MG63 (cell line): Measurements from ENCODE around the gene PSD2. TPM values are rescaled to one million over a fixed set of nuclear protein-coding genes. Genes with fewer than 3 reads are reported as not detected.

Source experiments
- DNase-seq: peaks from one replicate; pipeline ENCODE4 v3.0.0-alpha.2; 2020
- H3K27me3 ChIP-seq: fragments of 250-450 bp; sonication (Bioruptor Pico); 2 replicates; pipeline ENCODE4 v1.5.1; 2020; ENCODE audit warnings: mild to moderate bottlenecking, moderate library complexity
- H3K36me3 ChIP-seq: fragments of 250-450 bp; sonication (Bioruptor Pico); 2 replicates; pipeline ENCODE4 v1.5.1; 2020; ENCODE audit warnings: mild to moderate bottlenecking, moderate library complexity
- H3K4me3 ChIP-seq: fragments of 250-450 bp; sonication (Bioruptor Pico); 2 replicates; pipeline ENCODE4 v1.5.1; 2020; ENCODE audit warnings: mild to moderate bottlenecking, moderate library complexity
- H3K9me3 ChIP-seq: fragments of 250-450 bp; sonication (Bioruptor Pico); 2 replicates; pipeline ENCODE4 v1.5.1; 2020; ENCODE audit warnings: mild to moderate bottlenecking, moderate library complexity
- total RNA-seq: library from RNA; depleted of rRNA; stranded (reverse); fragments of >200 nt; shearing (Covaris generic); gene quantifications from 2 replicates; pipeline ENCODE4 v1.2.3, GENCODE V29; 2014; ENCODE audit warnings: low replicate concordance

The PSD2 gene
- total RNA-seq, 1 experiment from 2014 or later = 0.16 TPM

GRCh38 chr5:139797856-139798510 is 2.4 kb downstream of the PSD2 start:
- no peak for DNase-seq
- H3K9me3 ChIP-seq = no peaks in the 10 kb centered on the region; the same call in 1 of the 2 replicates
- no peaks in the 10 kb centered on the region for H3K36me3 ChIP-seq
- H3K27me3 ChIP-seq = peaks cover 54% of the 10 kb centered on the region
- H3K4me3 ChIP-seq = no peak overlapping the region

GRCh38 chr5:139798883-139799282 is 3.3 kb downstream of the PSD2 start:
- H3K27me3 ChIP-seq = peaks cover 46% of the 10 kb centered on the region
- H3K36me3 ChIP-seq = no peaks in the 10 kb centered on the region
- no peaks in the 10 kb centered on the region; the same call in 1 of the 2 replicates for H3K9me3 ChIP-seq
- no peak for DNase-seq
- no peak overlapping the region for H3K4me3 ChIP-seq

GRCh38 chr5:139799359-139799758 is 3.8 kb downstream of the PSD2 start:
- H3K36me3 ChIP-seq = no peaks in the 10 kb centered on the region
- DNase-seq = no peak
- no peak overlapping the region for H3K4me3 ChIP-seq
- H3K27me3 ChIP-seq = peaks cover 41% of the 10 kb centered on the region
- H3K9me3 ChIP-seq = no peaks in the 10 kb centered on the region

GRCh38 chr5:139803978-139804377 is 8.4 kb downstream of the PSD2 start:
- Histone ChIP-seq H3K9me3 (no peaks in the 10 kb centered on the region), H3K27me3 (peaks cover 9% of the 10 kb centered on the region), H3K4me3 (no peak overlapping the region), H3K36me3 (no peaks in the 10 kb centered on the region)
- DNase-seq = no peak

- Histone ChIP-seq H3K4me3 (no peak overlapping the region), H3K36me3 (no peaks in the 10 kb centered on the region), H3K9me3 (no peaks in the 10 kb centered on the region), H3K27me3 (peaks cover 9% of the 10 kb centered on the region)
- DNase-seq = no peak
Measured at GRCh38 chr5:139804800-139805397, 9.3 kb downstream of the PSD2 start.

- Histone ChIP-seq H3K36me3 (no peaks in the 10 kb centered on the region), H3K27me3 (peaks cover 9% of the 10 kb centered on the region)
- no peak for DNase-seq
Measured at GRCh38 chr5:139805545-139805944, 9.9 kb downstream of the PSD2 start.

GRCh38 chr5:139806111-139806510 is 10.5 kb downstream of the PSD2 start:
- Histone ChIP-seq H3K27me3 (peaks cover 9% of the 10 kb centered on the region), H3K4me3 (no peak overlapping the region), H3K9me3 (no peaks in the 10 kb centered on the region), H3K36me3 (no peaks in the 10 kb centered on the region)
- no peak for DNase-seq

More at GRCh38 chr5:139805545-139805944, 9.9 kb downstream of the PSD2 start:
- H3K9me3 ChIP-seq = no peaks in the 10 kb centered on the region
- H3K4me3 ChIP-seq = no peak overlapping the region

GRCh38 chr5:139806726-139807646 is 11.4 kb downstream of the PSD2 start:
- no peak for DNase-seq
- Histone ChIP-seq H3K36me3 (no peaks in the 10 kb centered on the region), H3K27me3 (peaks cover 2% of the 10 kb centered on the region; the same call in 1 of the 2 replicates), H3K4me3 (no peak overlapping the region), H3K9me3 (no peaks in the 10 kb centered on the region)

- no peak overlapping the region for H3K4me3 ChIP-seq
- H3K27me3 ChIP-seq = no peaks in the 10 kb centered on the region; the same call in 1 of the 2 replicates
- H3K9me3 ChIP-seq = no peaks in the 10 kb centered on the region
- no peaks in the 10 kb centered on the region for H3K36me3 ChIP-seq
- DNase-seq = no peak
Measured at GRCh38 chr5:139807647-139808030, 12.0 kb downstream of the PSD2 start.

- DNase-seq = peak; percentile 59
- H3K9me3 ChIP-seq = no peaks in the 10 kb centered on the region
- H3K36me3 ChIP-seq = no peaks in the 10 kb centered on the region
- H3K4me3 ChIP-seq = no peak overlapping the region
- H3K27me3 ChIP-seq = no peaks in the 10 kb centered on the region; the same call in 1 of the 2 replicates
Measured at GRCh38 chr5:139808481-139809330, 13.1 kb downstream of the PSD2 start.

GRCh38 chr5:139809331-139809810 is 13.8 kb downstream of the PSD2 start:
- no peaks in the 10 kb centered on the region for H3K9me3 ChIP-seq
- H3K36me3 ChIP-seq = no peaks in the 10 kb centered on the region
- no peak overlapping the region for H3K4me3 ChIP-seq
- H3K27me3 ChIP-seq = no peaks in the 10 kb centered on the region; the same call in 1 of the 2 replicates
- DNase-seq = no peak

- DNase-seq = no peak
- Histone ChIP-seq H3K9me3 (no peaks in the 10 kb centered on the region), H3K27me3 (no peaks in the 10 kb centered on the region; the same call in 1 of the 2 replicates), H3K36me3 (no peaks in the 10 kb centered on the region), H3K4me3 (no peak overlapping the region)
Measured at GRCh38 chr5:139810341-139811273, 15.0 kb downstream of the PSD2 start.

- H3K9me3 ChIP-seq = no peaks in the 10 kb centered on the region
- DNase-seq = no peak
- H3K36me3 ChIP-seq = no peaks in the 10 kb centered on the region
- H3K4me3 ChIP-seq = no peak overlapping the region
- H3K27me3 ChIP-seq = no peaks in the 10 kb centered on the region; the same call in 1 of the 2 replicates
Measured at GRCh38 chr5:139811274-139811607, 15.6 kb downstream of the PSD2 start.

GRCh38 chr5:139812323-139812722 is 16.7 kb downstream of the PSD2 start:
- no peaks in the 10 kb centered on the region; the same call in 1 of the 2 replicates for H3K27me3 ChIP-seq
- DNase-seq = no peak
- no peak overlapping the region for H3K4me3 ChIP-seq
- H3K9me3 ChIP-seq = no peaks in the 10 kb centered on the region
- no peaks in the 10 kb centered on the region for H3K36me3 ChIP-seq
